GM12873 (cell line): ENCODE measurements around the gene MAPK8IP3.

Source experiments
- CTCF ChIP-seq: IDR thresholded peaks from 2 replicates; pipeline ENCODE4 v1.5.1; 2012; ENCODE audit warnings: low read depth, mild to moderate bottlenecking, moderate library complexity, low read length, control low read depth; ENCODE audit not compliant: insufficient read depth; ENCODE audit errors: missing control alignments

Gene MAPK8IP3

GRCh38 chr16:1707193-1707790 lies 1.3 kb downstream of the MAPK8IP3 start:
- TF ChIP-seq CTCF: no peak

- TF ChIP-seq CTCF: no peak
Measured at GRCh38 chr16:1708083-1708767, 2.2 kb downstream of the MAPK8IP3 start.

GRCh38 chr16:1708768-1709180 lies 2.8 kb downstream of the MAPK8IP3 start:
- no peak for TF ChIP-seq CTCF

GRCh38 chr16:1709356-1709755 lies 3.4 kb downstream of the MAPK8IP3 start:
- no peak for TF ChIP-seq CTCF

- no peak for TF ChIP-seq CTCF
Measured at GRCh38 chr16:1710811-1711507, 5.0 kb downstream of the MAPK8IP3 start.

GRCh38 chr16:1712791-1713261 lies 6.8 kb downstream of the MAPK8IP3 start:
- no peak for TF ChIP-seq CTCF

- no peak for TF ChIP-seq CTCF
Measured at GRCh38 chr16:1713331-1713730, 7.3 kb downstream of the MAPK8IP3 start.
